ENCODE measurements around the gene CDC42BPG. TPM values are rescaled to one million over a fixed set of nuclear protein-coding genes. Genes with fewer than 3 reads are reported as not detected.

CDC42BPG gene
- total RNA-seq, 1 experiment from 2014 or later, result 21.6 TPM

GRCh38 chr11:64864135-64864472 lies 19.7 kb upstream of the CDC42BPG start:
- peak; percentile 17 for ATAC-seq

DNA sequence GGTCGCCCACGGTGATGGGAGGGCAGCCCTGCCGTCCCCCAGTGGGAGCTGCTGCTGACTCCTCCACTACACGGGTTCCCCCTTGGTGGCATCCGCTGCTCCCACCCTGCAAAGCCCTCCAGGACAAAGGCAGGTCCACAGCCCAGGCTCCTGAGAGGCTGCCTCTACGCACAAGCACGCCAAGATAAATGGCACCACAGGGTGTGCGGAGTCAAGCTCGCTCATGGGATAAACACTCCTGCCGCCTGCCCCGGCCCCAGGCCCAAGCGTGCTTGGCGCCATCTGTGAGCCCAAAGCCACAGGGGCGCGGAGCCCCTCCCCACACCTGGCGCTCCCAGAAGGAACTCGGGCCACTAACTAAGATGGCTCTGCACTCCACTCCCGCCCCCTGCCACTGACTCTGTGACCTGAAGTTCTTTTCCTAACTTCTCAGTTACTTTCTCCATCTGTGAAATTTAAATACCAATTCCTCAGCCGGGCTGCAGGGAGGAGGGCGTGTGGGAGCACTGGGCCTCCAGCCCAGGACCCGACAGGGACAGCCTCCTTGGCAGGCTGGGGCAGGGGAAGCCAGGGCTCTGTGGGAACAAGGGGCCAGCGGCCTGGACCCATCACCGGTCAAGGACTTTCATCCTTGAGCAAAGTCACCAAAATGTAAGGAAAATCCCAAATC lies 19.1 kb upstream of the CDC42BPG start:
- Mint-ChIP-seq H3K4me3 (no peak overlapping the region), H3K27me3 (ENCODE audit: low read depth) (no peaks in the 10 kb centered on the region), H3K36me3 (no peaks in the 10 kb centered on the region; the same call in 1 of the 2 replicates), H3K9me3 (no peaks in the 10 kb centered on the region), H3K27ac (peak overlapping the region; percentile 65; the same call in 1 of the 2 replicates), H3K4me1 (peaks cover 17% of the 10 kb centered on the region)
- POLR2A ChIA-PET, result interaction anchor here (1.0 to 1.1 kb wide), 2 partner anchors 15 kb away, joined by 3 read pairs; partner anchors contain the start of gene EHD1
- ATAC-seq (peak; percentile 20), DNase-seq (ENCODE audit: low spot score) (no peak)
- CTCF ChIA-PET, result interaction anchor here (0.6 to 7.2 kb wide), 12 partner anchors 11 to 1025 kb away, joined by 3 to 97 read pairs (median 4); partner anchors contain the start of genes BATF2, CDC42BPG, EHD1 and FIBP
- peak; percentile 39; the same call in 1 of the 2 replicates for TF ChIP-seq ZNF263 (CRISPR knock-in tag; IDR thresholded peaks at IDR 0.05; ENCODE audit: low read depth)
- no peak for TF ChIP-seq RORB (CRISPR knock-in tag; IDR thresholded peaks at IDR 0.05)

More at GRCh38 chr11:64864135-64864472, 19.7 kb upstream of the CDC42BPG start:
- no peak for DNase-seq (ENCODE audit: low spot score)
- Mint-ChIP-seq H3K9me3 (no peaks in the 10 kb centered on the region), H3K4me3 (no peak overlapping the region), H3K27me3 (ENCODE audit: low read depth) (no peaks in the 10 kb centered on the region), H3K27ac (no peak overlapping the region), H3K4me1 (peaks cover 17% of the 10 kb centered on the region), H3K36me3 (no peaks in the 10 kb centered on the region; the same call in 1 of the 2 replicates)
- ChIA-PET CTCF (interaction anchor here (0.7 to 7.2 kb wide), 12 partner anchors 11 to 176 kb away, joined by 3 to 97 read pairs (median 4); partner anchors contain the start of genes BATF2, CDC42BPG and EHD1), POLR2A (interaction anchor here (1.1 kb wide), 1 partner anchor 15 kb away, joined by 3 read pairs; the partner anchor contains the start of gene EHD1)
- no peak for TF ChIP-seq CBFB (CRISPR knock-in tag; IDR thresholded peaks at IDR 0.05; ENCODE audit: low read depth)
- TF ChIP-seq NFYB (CRISPR knock-in tag; conservative IDR thresholded peaks at IDR 0.05; ENCODE audit: low read depth), result no peak
- TF ChIP-seq EMX1 (CRISPR knock-in tag; IDR thresholded peaks at IDR 0.05), result no peak
- TF ChIP-seq IRF1 (CRISPR knock-in tag; IDR thresholded peaks at IDR 0.05), result no peak
- no peak for TF ChIP-seq RORB (CRISPR knock-in tag; IDR thresholded peaks at IDR 0.05)
- TF ChIP-seq GABPB1 (CRISPR knock-in tag; IDR thresholded peaks at IDR 0.05), result no peak
- TF ChIP-seq, protein P1, sequence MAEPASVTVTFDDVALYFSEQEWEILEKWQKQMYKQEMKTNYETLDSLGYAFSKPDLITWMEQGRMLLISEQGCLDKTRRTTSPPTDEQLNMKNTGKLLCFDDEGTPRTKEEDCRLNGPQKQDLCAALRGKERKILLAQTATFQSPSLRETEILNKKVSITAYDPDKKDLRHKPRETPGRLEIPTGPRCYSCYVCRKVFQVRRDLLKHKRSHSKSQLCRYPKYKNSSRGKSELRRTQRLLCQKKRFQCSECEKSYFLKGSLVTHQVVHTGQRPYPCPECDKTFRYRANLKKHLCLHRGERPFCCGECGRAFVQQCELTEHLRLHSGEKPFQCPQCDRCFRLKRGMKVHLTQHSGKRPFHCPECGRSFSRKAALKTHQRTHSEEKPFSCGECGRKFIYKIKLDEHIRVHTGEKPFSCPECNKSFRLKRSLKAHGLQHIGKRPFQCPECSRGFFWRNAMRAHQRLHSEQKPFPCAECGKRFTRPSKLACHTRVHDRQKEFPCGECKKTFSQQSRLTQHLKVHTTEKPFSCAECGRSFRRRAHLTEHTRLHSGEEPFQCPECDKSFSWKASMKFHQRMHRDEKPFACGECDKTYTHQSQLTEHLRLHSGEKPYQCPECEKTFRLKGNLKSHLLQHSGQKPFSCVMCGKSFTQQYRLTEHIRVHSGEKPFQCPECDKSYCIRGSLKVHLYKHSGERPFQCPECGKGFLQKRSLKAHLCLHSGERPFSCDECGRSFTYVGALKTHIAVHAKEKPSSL (CRISPR knock-in tag; conservative IDR thresholded peaks at IDR 0.05), result no peak
- no peak for TF ChIP-seq ZNF396 (CRISPR knock-in tag; IDR thresholded peaks at IDR 0.05; ENCODE audit: borderline replicate concordance)

DNA sequence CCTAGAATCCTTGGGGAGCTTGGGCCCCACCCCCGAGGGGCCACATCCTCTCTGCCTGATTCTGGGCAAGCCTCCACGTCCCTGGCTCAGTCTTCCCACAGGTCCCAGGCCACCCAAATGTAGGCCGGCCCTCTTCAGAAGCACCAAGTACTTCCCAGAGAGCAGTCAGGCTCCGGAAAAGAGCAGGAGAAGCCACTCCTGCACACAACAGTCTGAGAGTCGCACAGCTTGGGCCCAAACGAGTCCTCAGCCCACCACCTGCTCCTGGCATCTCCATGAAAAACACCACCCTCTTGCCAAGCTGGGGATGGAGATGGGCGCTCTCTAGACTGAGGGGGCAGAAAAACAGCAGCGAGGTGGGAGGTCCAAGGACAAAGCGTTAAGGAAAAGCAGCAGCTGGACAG lies 18.5 kb upstream of the CDC42BPG start:
- no peaks in the 10 kb centered on the region for H3K9me3 Mint-ChIP-seq
- no peak for ATAC-seq
- POLR2A ChIA-PET, result interaction anchor here (1.0 kb wide), 1 partner anchor 15 kb away, joined by 3 read pairs; no protein-coding TSS in a partner anchor
- TF ChIP-seq ZNF281 (CRISPR knock-in tag; IDR thresholded peaks at IDR 0.05) (no peak), AFF4 (CRISPR knock-in tag; IDR thresholded peaks at IDR 0.05; ENCODE audit: borderline replicate concordance) (no peak), ELF4 (CRISPR knock-in tag; IDR thresholded peaks at IDR 0.05; ENCODE audit: low read depth) (no peak), ETV6 (CRISPR knock-in tag; IDR thresholded peaks at IDR 0.05) (no peak), ZNF317 (CRISPR knock-in tag; IDR thresholded peaks at IDR 0.05; ENCODE audit: borderline replicate concordance, low read depth) (no peak), FOXP1 (CRISPR knock-in tag; IDR thresholded peaks at IDR 0.05; ENCODE audit: borderline replicate concordance) (no peak), MAX (CRISPR knock-in tag; IDR thresholded peaks at IDR 0.05) (no peak), RELA (CRISPR knock-in tag; IDR thresholded peaks at IDR 0.05; ENCODE audit: borderline replicate concordance) (no peak)
- TF ChIP-seq, protein P1 (CRISPR knock-in tag; conservative IDR thresholded peaks at IDR 0.05), result no peak

More for the DNA sequence above, 18.5 kb upstream of the CDC42BPG start:
- no peak for DNase-seq (ENCODE audit: low spot score)
- CTCF ChIA-PET, result interaction anchor here (0.6 to 7.2 kb wide), 7 partner anchors 14 to 1025 kb away, joined by 3 to 97 read pairs (median 4); partner anchors contain the start of genes BATF2, EHD1 and FIBP
- Mint-ChIP-seq H3K27ac (0 out of 2 replicates have a peak overlapping the region, but pooled peaks have one; percentile 53), H3K4me3 (no peak overlapping the region), H3K36me3 (no peaks in the 10 kb centered on the region; the same call in 1 of the 2 replicates), H3K27me3 (ENCODE audit: low read depth) (no peaks in the 10 kb centered on the region), H3K4me1 (peaks cover 17% of the 10 kb centered on the region)
